WTC11 (cell line): Measurements from ENCODE around the gene SLC25A30. TPM values are rescaled to one million over a fixed set of nuclear protein-coding genes. Genes with fewer than 3 reads are reported as not detected.

Experiments
- ATAC-seq: fragments of 200-7000 bp; cut with Tn5 transposase; 2 replicates; pipeline ENCODE4 v1.10.0; 2021; ENCODE audit warnings: mild to moderate bottlenecking, moderate library complexity
- CTCF ChIA-PET: fragments of 300-600 bp; sonication (Branson Sonifier 250); formaldehyde crosslinking; loops from one replicate; lab custom pipeline; 2021; ENCODE audit warnings: antibody characterized with exemption; lab: Charles Lee
- POLR2A ChIA-PET: fragments of 350-600 bp; sonication (Branson Sonifier 250); formaldehyde crosslinking; loops from one replicate; lab custom pipeline; 2021; ENCODE audit warnings: antibody characterized with exemption; lab: Charles Lee
- DNase-seq: peaks from one replicate; pipeline ENCODE4 v3.0.0; 2021; ENCODE audit warnings: low spot score
- H3K27ac Mint-ChIP-seq: 2 replicates; pipeline ENCODE4 v1.8.0; 2021; ENCODE audit warnings: mixed read lengths
- H3K27me3 Mint-ChIP-seq: 2 replicates; pipeline ENCODE4 v1.8.0; 2021; ENCODE audit warnings: low read depth, mild to moderate bottlenecking, moderate library complexity, mixed read lengths
- H3K36me3 Mint-ChIP-seq: 2 replicates; pipeline ENCODE4 v1.8.0; 2021; ENCODE audit warnings: mixed read lengths
- H3K4me1 Mint-ChIP-seq: 2 replicates; pipeline ENCODE4 v1.8.0; 2022; ENCODE audit warnings: mixed read lengths
- H3K4me3 Mint-ChIP-seq: 2 replicates; pipeline ENCODE4 v1.8.0; 2021; ENCODE audit warnings: mild to moderate bottlenecking, moderate library complexity, mixed read lengths
- H3K9me3 Mint-ChIP-seq: 2 replicates; pipeline ENCODE4 v1.8.0; 2021; ENCODE audit warnings: mixed read lengths
- CREM ChIP-seq: sonication (generic); formaldehyde crosslinking; IDR thresholded peaks from 2 replicates; pipeline ENCODE4 v1.8.1; 2022; ENCODE audit warnings: mild to moderate bottlenecking, missing genetic modification reagents, moderate library complexity
- ESRRA ChIP-seq: sonication (generic); formaldehyde crosslinking; IDR thresholded peaks from 2 replicates; pipeline ENCODE4 v1.8.1; 2022; ENCODE audit warnings: mild to moderate bottlenecking, missing genetic modification reagents, borderline replicate concordance
- FOXK1 ChIP-seq: sonication (generic); formaldehyde crosslinking; IDR thresholded peaks from 2 replicates; pipeline ENCODE4 v1.8.0; 2022; ENCODE audit warnings: mild to moderate bottlenecking, moderate library complexity, missing genetic modification reagents
- FOXP1 ChIP-seq: sonication (generic); formaldehyde crosslinking; IDR thresholded peaks from 2 replicates; pipeline ENCODE4 v1.8.0; 2022; ENCODE audit warnings: missing genetic modification reagents, mild to moderate bottlenecking, moderate library complexity, borderline replicate concordance
- GABPB1 ChIP-seq: sonication (generic); formaldehyde crosslinking; IDR thresholded peaks from 2 replicates; pipeline ENCODE4 v1.8.1; 2023; ENCODE audit warnings: mild to moderate bottlenecking, missing genetic modification reagents
- MYBL2 ChIP-seq: sonication (generic); formaldehyde crosslinking; IDR thresholded peaks from 2 replicates; pipeline ENCODE4 v1.8.1; 2023; ENCODE audit warnings: mild to moderate bottlenecking, moderate library complexity, missing genetic modification reagents
- RELA ChIP-seq: sonication (generic); formaldehyde crosslinking; IDR thresholded peaks from 2 replicates; pipeline ENCODE4 v1.8.1; 2022; ENCODE audit warnings: missing genetic modification reagents, mild to moderate bottlenecking, borderline replicate concordance
- SMAD3 ChIP-seq: sonication (generic); formaldehyde crosslinking; IDR thresholded peaks from 2 replicates; pipeline ENCODE4 v1.8.0; 2022; ENCODE audit warnings: missing genetic modification reagents, mild to moderate bottlenecking, borderline replicate concordance
- SMAD4 ChIP-seq: sonication (generic); formaldehyde crosslinking; IDR thresholded peaks from 2 replicates; pipeline ENCODE4 v1.8.0; 2022; ENCODE audit warnings: mild to moderate bottlenecking, missing genetic modification reagents
- SP1 ChIP-seq: sonication (generic); formaldehyde crosslinking; conservative IDR thresholded peaks from 2 replicates; pipeline ENCODE4 v1.8.1; 2022; ENCODE audit warnings: missing genetic modification reagents
- ZNF232 ChIP-seq: sonication (generic); formaldehyde crosslinking; IDR thresholded peaks from 2 replicates; pipeline ENCODE4 v1.8.0; 2022; ENCODE audit warnings: mild to moderate bottlenecking, missing genetic modification reagents
- total RNA-seq: library from RNA; stranded (reverse); gene quantifications from 3 replicates; pipeline ENCODE4 v1.2.3, GENCODE V29; 2021
- TF ChIP-seq, protein P1 (sequence below): sonication (generic); formaldehyde crosslinking; IDR thresholded peaks from 2 replicates; pipeline ENCODE4 v1.8.1; 2022; ENCODE audit warnings: missing genetic modification reagents, borderline replicate concordance
- TF ChIP-seq, protein P2 (sequence below): sonication (generic); formaldehyde crosslinking; IDR thresholded peaks from 2 replicates; pipeline ENCODE4 v1.8.0; 2022; ENCODE audit warnings: mild to moderate bottlenecking, missing genetic modification reagents
- TF ChIP-seq, protein P3 (sequence below): sonication (generic); formaldehyde crosslinking; conservative IDR thresholded peaks from 2 replicates; pipeline ENCODE4 v1.8.1; 2023; ENCODE audit warnings: mild to moderate bottlenecking, low read depth, missing genetic modification reagents, moderate library complexity
- TF ChIP-seq, protein P4 (sequence below): sonication (generic); formaldehyde crosslinking; IDR thresholded peaks from 2 replicates; pipeline ENCODE4 v1.8.1; 2022; ENCODE audit warnings: mild to moderate bottlenecking, moderate library complexity, missing genetic modification reagents

Gene SLC25A30
- total RNA-seq, 1 experiment from 2014 or later, result 8.2 TPM

DNA sequence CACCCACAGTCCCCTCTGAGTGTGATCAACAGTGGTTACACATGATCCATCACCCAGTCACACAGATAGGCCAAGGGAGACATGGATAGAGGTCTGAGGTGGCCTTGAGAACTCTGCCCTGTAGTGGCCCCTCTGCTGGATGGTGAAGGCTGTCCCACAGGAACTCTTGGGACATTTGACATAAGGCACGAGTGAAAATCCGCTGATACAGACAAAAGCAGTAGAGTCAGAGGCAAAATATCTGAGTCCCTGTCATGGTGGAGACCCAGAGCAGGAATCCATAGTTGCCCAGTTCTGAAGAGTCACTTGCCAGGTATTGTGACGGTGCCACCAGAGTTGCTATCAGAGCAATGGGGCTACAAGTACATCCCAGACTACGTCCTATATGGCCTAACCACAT lies 18.8 kb upstream of the SLC25A30 start:
- no peak for ATAC-seq
- Mint-ChIP-seq H3K27ac (no peak overlapping the region), H3K27me3 (0 out of 2 replicates have a peak, but pooled peaks cover 2% of the 10 kb centered on the region), H3K4me3 (no peak overlapping the region), H3K9me3 (no peaks in the 10 kb centered on the region), H3K36me3 (no peaks in the 10 kb centered on the region)
- no peak for DNase-seq
- TF ChIP-seq RELA (CRISPR knock-in tag), result no peak
- no peak for TF ChIP-seq SMAD3 (CRISPR knock-in tag)
- TF ChIP-seq FOXP1 (CRISPR knock-in tag), result no peak
- TF ChIP-seq, protein P1, sequence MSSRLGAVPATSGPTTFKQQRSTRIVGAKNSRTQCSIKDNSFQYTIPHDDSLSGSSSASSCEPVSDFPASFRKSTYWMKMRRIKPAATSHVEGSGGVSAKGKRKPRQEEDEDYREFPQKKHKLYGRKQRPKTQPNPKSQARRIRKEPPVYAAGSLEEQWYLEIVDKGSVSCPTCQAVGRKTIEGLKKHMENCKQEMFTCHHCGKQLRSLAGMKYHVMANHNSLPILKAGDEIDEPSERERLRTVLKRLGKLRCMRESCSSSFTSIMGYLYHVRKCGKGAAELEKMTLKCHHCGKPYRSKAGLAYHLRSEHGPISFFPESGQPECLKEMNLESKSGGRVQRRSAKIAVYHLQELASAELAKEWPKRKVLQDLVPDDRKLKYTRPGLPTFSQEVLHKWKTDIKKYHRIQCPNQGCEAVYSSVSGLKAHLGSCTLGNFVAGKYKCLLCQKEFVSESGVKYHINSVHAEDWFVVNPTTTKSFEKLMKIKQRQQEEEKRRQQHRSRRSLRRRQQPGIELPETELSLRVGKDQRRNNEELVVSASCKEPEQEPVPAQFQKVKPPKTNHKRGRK (CRISPR knock-in tag), result no peak
- TF ChIP-seq, protein P2, sequence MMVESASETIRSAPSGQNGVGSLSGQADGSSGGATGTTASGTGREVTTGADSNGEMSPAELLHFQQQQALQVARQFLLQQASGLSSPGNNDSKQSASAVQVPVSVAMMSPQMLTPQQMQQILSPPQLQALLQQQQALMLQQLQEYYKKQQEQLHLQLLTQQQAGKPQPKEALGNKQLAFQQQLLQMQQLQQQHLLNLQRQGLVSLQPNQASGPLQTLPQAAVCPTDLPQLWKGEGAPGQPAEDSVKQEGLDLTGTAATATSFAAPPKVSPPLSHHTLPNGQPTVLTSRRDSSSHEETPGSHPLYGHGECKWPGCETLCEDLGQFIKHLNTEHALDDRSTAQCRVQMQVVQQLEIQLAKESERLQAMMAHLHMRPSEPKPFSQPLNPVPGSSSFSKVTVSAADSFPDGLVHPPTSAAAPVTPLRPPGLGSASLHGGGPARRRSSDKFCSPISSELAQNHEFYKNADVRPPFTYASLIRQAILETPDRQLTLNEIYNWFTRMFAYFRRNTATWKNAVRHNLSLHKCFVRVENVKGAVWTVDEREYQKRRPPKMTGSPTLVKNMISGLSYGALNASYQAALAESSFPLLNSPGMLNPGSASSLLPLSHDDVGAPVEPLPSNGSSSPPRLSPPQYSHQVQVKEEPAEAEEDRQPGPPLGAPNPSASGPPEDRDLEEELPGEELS (CRISPR knock-in tag), result no peak
- TF ChIP-seq ESRRA, result no peak
- TF ChIP-seq ZNF232 (CRISPR knock-in tag), result no peak
- no peak for TF ChIP-seq CREM
- TF ChIP-seq, all 79 proteins: peak for 0
- POLR2A ChIA-PET, result no interaction called here
- H3K4me1 Mint-ChIP-seq, result peaks cover 11% of the 10 kb centered on the region
- CTCF ChIA-PET, result interaction anchor here (0.6 to 1.2 kb wide), 2 partner anchors 11 to 37 kb away, joined by 3 to 4 read pairs; no protein-coding TSS in a partner anchor

DNA sequence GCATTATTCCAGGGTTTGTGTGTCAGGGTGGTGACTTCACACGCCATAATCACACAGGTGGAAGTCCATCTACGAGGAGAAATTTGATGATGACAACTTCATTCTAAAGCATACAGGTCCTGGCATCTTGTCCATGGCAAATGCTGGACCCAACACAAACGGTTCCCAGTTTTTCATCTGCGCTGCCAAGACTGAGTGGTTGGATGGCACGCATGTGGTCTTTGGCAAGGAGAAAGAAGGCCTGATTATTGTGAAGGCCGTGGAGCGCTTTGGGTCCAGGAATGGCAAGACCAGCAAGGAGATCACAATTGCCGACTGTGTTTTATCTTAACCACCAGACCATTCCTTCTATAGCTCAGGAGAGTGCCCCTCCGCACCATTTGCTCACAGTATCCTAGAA lies 18.2 kb upstream of the SLC25A30 start:
- H3K9me3 Mint-ChIP-seq, result no peaks in the 10 kb centered on the region
- H3K36me3 Mint-ChIP-seq, result no peaks in the 10 kb centered on the region
- CTCF ChIA-PET, result interaction anchor here (0.7 to 1.2 kb wide), 3 partner anchors 37 to 390 kb away, joined by 3 to 4 read pairs (median 3); no protein-coding TSS in a partner anchor
- ATAC-seq (no peak), DNase-seq (no peak)
- TF ChIP-seq, protein P3, sequence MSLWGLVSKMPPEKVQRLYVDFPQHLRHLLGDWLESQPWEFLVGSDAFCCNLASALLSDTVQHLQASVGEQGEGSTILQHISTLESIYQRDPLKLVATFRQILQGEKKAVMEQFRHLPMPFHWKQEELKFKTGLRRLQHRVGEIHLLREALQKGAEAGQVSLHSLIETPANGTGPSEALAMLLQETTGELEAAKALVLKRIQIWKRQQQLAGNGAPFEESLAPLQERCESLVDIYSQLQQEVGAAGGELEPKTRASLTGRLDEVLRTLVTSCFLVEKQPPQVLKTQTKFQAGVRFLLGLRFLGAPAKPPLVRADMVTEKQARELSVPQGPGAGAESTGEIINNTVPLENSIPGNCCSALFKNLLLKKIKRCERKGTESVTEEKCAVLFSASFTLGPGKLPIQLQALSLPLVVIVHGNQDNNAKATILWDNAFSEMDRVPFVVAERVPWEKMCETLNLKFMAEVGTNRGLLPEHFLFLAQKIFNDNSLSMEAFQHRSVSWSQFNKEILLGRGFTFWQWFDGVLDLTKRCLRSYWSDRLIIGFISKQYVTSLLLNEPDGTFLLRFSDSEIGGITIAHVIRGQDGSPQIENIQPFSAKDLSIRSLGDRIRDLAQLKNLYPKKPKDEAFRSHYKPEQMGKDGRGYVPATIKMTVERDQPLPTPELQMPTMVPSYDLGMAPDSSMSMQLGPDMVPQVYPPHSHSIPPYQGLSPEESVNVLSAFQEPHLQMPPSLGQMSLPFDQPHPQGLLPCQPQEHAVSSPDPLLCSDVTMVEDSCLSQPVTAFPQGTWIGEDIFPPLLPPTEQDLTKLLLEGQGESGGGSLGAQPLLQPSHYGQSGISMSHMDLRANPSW (CRISPR knock-in tag), result no peak
- TF ChIP-seq, protein P4, sequence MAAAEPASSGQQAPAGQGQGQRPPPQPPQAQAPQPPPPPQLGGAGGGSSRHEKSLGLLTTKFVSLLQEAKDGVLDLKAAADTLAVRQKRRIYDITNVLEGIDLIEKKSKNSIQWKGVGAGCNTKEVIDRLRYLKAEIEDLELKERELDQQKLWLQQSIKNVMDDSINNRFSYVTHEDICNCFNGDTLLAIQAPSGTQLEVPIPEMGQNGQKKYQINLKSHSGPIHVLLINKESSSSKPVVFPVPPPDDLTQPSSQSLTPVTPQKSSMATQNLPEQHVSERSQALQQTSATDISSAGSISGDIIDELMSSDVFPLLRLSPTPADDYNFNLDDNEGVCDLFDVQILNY, result no peak
- TF ChIP-seq SP1 (no peak), SMAD4 (no peak), GABPB1 (CRISPR knock-in tag) (no peak), MYBL2 (CRISPR knock-in tag) (no peak), FOXK1 (no peak)
- H3K27me3 Mint-ChIP-seq, result no peaks in the 10 kb centered on the region
- peaks cover 5% of the 10 kb centered on the region; the same call in 1 of the 2 replicates for H3K4me1 Mint-ChIP-seq
- no peak overlapping the region for H3K4me3 Mint-ChIP-seq
- POLR2A ChIA-PET, result interaction anchor here (0.6 kb wide), 1 partner anchor 42 kb away, joined by 5 read pairs; no protein-coding TSS in a partner anchor
- no peak overlapping the region for H3K27ac Mint-ChIP-seq
